GM12878 (cell line): ENCODE measurements around the gene NAA25. TPM values are rescaled to one million over a fixed set of nuclear protein-coding genes. Genes with fewer than 3 reads are reported as not detected.
A peak's percentile ranks its signal among the peaks of the same experiment; 100 is the strongest.

ENCODE experiments used
- CEBPB ChIP-seq, 2 experiments: fragments of 150-350 bp in 1 of 2; IDR thresholded peaks; 2 replicates each; pipeline ENCODE4 v1.6.1; 2012 to 2014; ENCODE audit warnings: low read depth in 2 of 2, low read length in 2 of 2, borderline replicate concordance in 1 of 2, inconsistent platforms in 1 of 2
- CREM ChIP-seq: IDR thresholded peaks from 2 replicates; pipeline ENCODE4 v1.6.1; 2014; ENCODE audit warnings: antibody characterized with exemption, low read depth
- NBN ChIP-seq: fragments of 450-650 bp; IDR thresholded peaks from 2 replicates; pipeline ENCODE4 v1.6.1; 2016
- NFYA ChIP-seq: IDR thresholded peaks from 2 replicates; pipeline ENCODE4 v1.6.1; 2011; ENCODE audit warnings: low read depth, mild to moderate bottlenecking, low read length, improper control_type of control experiment, borderline replicate concordance
- NRF1 ChIP-seq: conservative IDR thresholded peaks from 2 replicates; pipeline ENCODE4 v1.6.1; 2011; ENCODE audit warnings: mild to moderate bottlenecking, low read depth, low read length, improper control_type of control experiment
- RBBP5 ChIP-seq: fragments of 200-600 bp; sonication (generic); conservative IDR thresholded peaks from 2 replicates; pipeline ENCODE4 v1.6.1; 2016
- RUNX3 ChIP-seq: IDR thresholded peaks from 2 replicates; pipeline ENCODE4 v1.6.1; 2012; ENCODE audit warnings: low read length, inconsistent platforms
- SUPT20H ChIP-seq: IDR thresholded peaks from 2 replicates; pipeline ENCODE4 v1.6.1; 2011; ENCODE audit warnings: low read depth, mild to moderate bottlenecking, low read length, moderate library complexity, borderline replicate concordance; ENCODE audit not compliant: control insufficient read depth
- ZZZ3 ChIP-seq: IDR thresholded peaks from 2 replicates; pipeline ENCODE4 v1.6.1; 2011; ENCODE audit warnings: low read depth; ENCODE audit not compliant: control insufficient read depth, insufficient read length
- polyA plus RNA-seq, 11 experiments: library from polyadenylated mRNA; depleted of rRNA in 4 of 11; unstranded in 6 of 11; stranded (reverse) in 5 of 11; fragments of >200 nt; fragmentation: Nextera tagmentation in 4 of 11; fragmentation: Illumina TruSeq in 1 of 11; extraction: Ambion mirVana in 4 of 11; extraction: Trizol in 1 of 11; gene quantifications; 1 replicate in 1 of 11; 2 replicates in 10 of 11; pipeline versions ENCODE4 v1.2.1 to v1.2.3, GENCODE V29; 2011 to 2016; ENCODE audit warnings: inconsistent platforms in 2 of 11, missing spikeins in 2 of 11, low read depth in 1 of 11
- total RNA-seq, 4 experiments: library from RNA; depleted of rRNA in 3 of 4; stranded (reverse); fragments of >200 nt in 3 of 4; fragmentation: Illumina TruSeq in 1 of 4; extraction: Trizol in 1 of 4; gene quantifications; 2 replicates each; pipeline versions ENCODE4 v1.2.1 to v1.2.3, GENCODE V29; 2013 to 2021
- TF ChIP-seq, protein P1 (sequence below): fragments of 450-650 bp; IDR thresholded peaks from 2 replicates; pipeline ENCODE4 v1.6.1; 2017; ENCODE audit warnings: low read depth, mild to moderate bottlenecking, moderate library complexity
- TF ChIP-seq, protein P2 (sequence below): IDR thresholded peaks from 2 replicates; pipeline ENCODE4 v1.6.1; 2011; ENCODE audit warnings: borderline replicate concordance, low read depth, mild to moderate bottlenecking, moderate library complexity, low read length; ENCODE audit not compliant: insufficient read depth, poor library complexity, severe bottlenecking
- TF ChIP-seq, protein P3 (sequence below): fragments of 450-650 bp; IDR thresholded peaks from 2 replicates; pipeline ENCODE4 v1.6.1; 2017; ENCODE audit warnings: borderline replicate concordance
- TF ChIP-seq, protein P4 (sequence below): fragments of 150-350 bp; IDR thresholded peaks from 2 replicates; pipeline ENCODE4 v1.6.1; 2016; ENCODE audit warnings: low read depth, low read length
- TF ChIP-seq, protein P5 (sequence below): IDR thresholded peaks from 2 replicates; pipeline ENCODE4 v1.6.1; 2011; ENCODE audit warnings: low read depth, mild to moderate bottlenecking, low read length, moderate library complexity, borderline replicate concordance; ENCODE audit errors: extremely low read depth
- TF ChIP-seq, protein P6 (sequence below): IDR thresholded peaks from 2 replicates; pipeline ENCODE4 v1.6.1; 2011; ENCODE audit warnings: low read depth, low read length, improper control_type of control experiment, borderline replicate concordance

Gene NAA25
- total and polyA plus RNA-seq, 10 of the 15 experiments (the other 5 are each of a cell fraction or from before 2014, with no cell fraction given): 15.0 to 39.2 (median 29.4) TPM

DNA sequence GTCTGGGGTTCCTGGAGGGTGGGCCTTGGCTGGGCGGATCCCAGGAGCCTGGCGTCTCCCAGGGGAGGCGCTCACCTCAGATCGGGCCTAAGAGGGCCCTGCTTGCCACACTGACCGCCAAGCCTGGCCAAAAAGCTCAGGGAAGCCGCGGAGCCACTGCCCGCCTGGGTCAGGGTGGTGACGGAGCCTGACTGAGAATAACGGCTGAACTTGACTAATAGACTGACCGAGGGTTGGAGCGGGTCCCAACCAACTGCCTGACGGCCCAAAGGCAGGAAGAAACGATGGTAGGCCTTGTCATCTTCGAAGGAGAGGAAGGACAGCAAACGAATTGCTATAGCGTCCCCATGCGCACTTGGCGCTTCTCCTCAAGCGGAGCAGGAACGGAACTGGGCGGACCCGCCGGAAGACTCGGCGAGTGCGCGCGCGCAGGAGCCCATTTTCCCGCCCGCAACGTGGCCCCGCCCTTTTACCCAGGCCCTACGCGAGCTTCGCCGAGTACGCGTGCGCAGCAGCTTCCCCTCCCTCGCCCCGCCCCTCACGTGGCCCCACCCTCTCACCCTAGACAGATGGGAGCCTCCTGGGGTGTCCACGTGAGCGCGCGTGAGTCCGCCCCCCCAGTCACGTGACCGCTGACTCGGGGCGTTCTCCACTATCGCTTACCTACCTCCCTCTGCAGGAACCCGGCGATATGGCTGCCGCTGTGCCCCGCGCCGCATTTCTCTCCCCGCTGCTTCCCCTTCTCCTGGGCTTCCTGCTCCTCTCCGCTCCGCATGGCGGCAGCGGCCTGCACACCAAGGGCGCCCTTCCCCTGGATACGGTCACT, 95.6 kb downstream of the NAA25 start, which contains the start of the genes ERP29 and TMEM116 (continued):
- TF ChIP-seq CEBPB (IDR thresholded peaks at IDR 0.05; ENCODE audit: borderline replicate concordance in 1 of 2, low read depth in 2 of 2, low read length in 2 of 2) (no peak), NFYA (no peak), NRF1 (peak; percentile 72), CREM (peak; percentile 70), RBBP5 (no peak), RUNX3 (peak; percentile 39; the same call in 1 of the 2 replicates), NBN (no peak; the same call in 1 of the 2 replicates), ZZZ3 (no peak), SUPT20H (no peak)
- TF ChIP-seq, protein P1, sequence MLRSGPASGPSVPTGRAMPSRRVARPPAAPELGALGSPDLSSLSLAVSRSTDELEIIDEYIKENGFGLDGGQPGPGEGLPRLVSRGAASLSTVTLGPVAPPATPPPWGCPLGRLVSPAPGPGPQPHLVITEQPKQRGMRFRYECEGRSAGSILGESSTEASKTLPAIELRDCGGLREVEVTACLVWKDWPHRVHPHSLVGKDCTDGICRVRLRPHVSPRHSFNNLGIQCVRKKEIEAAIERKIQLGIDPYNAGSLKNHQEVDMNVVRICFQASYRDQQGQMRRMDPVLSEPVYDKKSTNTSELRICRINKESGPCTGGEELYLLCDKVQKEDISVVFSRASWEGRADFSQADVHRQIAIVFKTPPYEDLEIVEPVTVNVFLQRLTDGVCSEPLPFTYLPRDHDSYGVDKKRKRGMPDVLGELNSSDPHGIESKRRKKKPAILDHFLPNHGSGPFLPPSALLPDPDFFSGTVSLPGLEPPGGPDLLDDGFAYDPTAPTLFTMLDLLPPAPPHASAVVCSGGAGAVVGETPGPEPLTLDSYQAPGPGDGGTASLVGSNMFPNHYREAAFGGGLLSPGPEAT: no peak
- TF ChIP-seq, protein P2, sequence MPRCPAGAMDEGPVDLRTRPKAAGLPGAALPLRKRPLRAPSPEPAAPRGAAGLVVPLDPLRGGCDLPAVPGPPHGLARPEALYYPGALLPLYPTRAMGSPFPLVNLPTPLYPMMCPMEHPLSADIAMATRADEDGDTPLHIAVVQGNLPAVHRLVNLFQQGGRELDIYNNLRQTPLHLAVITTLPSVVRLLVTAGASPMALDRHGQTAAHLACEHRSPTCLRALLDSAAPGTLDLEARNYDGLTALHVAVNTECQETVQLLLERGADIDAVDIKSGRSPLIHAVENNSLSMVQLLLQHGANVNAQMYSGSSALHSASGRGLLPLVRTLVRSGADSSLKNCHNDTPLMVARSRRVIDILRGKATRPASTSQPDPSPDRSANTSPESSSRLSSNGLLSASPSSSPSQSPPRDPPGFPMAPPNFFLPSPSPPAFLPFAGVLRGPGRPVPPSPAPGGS: no peak
- TF ChIP-seq, protein P3, sequence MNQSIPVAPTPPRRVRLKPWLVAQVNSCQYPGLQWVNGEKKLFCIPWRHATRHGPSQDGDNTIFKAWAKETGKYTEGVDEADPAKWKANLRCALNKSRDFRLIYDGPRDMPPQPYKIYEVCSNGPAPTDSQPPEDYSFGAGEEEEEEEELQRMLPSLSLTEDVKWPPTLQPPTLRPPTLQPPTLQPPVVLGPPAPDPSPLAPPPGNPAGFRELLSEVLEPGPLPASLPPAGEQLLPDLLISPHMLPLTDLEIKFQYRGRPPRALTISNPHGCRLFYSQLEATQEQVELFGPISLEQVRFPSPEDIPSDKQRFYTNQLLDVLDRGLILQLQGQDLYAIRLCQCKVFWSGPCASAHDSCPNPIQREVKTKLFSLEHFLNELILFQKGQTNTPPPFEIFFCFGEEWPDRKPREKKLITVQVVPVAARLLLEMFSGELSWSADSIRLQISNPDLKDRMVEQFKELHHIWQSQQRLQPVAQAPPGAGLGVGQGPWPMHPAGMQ: no peak
- TF ChIP-seq, protein P4, sequence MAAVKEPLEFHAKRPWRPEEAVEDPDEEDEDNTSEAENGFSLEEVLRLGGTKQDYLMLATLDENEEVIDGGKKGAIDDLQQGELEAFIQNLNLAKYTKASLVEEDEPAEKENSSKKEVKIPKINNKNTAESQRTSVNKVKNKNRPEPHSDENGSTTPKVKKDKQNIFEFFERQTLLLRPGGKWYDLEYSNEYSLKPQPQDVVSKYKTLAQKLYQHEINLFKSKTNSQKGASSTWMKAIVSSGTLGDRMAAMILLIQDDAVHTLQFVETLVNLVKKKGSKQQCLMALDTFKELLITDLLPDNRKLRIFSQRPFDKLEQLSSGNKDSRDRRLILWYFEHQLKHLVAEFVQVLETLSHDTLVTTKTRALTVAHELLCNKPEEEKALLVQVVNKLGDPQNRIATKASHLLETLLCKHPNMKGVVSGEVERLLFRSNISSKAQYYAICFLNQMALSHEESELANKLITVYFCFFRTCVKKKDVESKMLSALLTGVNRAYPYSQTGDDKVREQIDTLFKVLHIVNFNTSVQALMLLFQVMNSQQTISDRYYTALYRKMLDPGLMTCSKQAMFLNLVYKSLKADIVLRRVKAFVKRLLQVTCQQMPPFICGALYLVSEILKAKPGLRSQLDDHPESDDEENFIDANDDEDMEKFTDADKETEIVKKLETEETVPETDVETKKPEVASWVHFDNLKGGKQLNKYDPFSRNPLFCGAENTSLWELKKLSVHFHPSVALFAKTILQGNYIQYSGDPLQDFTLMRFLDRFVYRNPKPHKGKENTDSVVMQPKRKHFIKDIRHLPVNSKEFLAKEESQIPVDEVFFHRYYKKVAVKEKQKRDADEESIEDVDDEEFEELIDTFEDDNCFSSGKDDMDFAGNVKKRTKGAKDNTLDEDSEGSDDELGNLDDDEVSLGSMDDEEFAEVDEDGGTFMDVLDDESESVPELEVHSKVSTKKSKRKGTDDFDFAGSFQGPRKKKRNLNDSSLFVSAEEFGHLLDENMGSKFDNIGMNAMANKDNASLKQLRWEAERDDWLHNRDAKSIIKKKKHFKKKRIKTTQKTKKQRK: no peak
- TF ChIP-seq, protein P5, sequence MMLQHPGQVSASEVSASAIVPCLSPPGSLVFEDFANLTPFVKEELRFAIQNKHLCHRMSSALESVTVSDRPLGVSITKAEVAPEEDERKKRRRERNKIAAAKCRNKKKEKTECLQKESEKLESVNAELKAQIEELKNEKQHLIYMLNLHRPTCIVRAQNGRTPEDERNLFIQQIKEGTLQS: peak; percentile 97
- TF ChIP-seq, protein P6, sequence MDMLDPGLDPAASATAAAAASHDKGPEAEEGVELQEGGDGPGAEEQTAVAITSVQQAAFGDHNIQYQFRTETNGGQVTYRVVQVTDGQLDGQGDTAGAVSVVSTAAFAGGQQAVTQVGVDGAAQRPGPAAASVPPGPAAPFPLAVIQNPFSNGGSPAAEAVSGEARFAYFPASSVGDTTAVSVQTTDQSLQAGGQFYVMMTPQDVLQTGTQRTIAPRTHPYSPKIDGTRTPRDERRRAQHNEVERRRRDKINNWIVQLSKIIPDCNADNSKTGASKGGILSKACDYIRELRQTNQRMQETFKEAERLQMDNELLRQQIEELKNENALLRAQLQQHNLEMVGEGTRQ: peak; percentile 98
